ENCODE data around the gene RASD1. TPM values are rescaled to one million over a fixed set of nuclear protein-coding genes. Genes with fewer than 3 reads are reported as not detected.

The RASD1 gene
- total RNA-seq, 1 experiment from 2014 or later, result 0.30 TPM

GRCh38 chr17:17541640-17542001 lies 45.4 kb upstream of the RASD1 start (continued):
- TF ChIP-seq SIN3A (IDR thresholded peaks at IDR 0.05; ENCODE audit: low read depth), result no peak

DNA sequence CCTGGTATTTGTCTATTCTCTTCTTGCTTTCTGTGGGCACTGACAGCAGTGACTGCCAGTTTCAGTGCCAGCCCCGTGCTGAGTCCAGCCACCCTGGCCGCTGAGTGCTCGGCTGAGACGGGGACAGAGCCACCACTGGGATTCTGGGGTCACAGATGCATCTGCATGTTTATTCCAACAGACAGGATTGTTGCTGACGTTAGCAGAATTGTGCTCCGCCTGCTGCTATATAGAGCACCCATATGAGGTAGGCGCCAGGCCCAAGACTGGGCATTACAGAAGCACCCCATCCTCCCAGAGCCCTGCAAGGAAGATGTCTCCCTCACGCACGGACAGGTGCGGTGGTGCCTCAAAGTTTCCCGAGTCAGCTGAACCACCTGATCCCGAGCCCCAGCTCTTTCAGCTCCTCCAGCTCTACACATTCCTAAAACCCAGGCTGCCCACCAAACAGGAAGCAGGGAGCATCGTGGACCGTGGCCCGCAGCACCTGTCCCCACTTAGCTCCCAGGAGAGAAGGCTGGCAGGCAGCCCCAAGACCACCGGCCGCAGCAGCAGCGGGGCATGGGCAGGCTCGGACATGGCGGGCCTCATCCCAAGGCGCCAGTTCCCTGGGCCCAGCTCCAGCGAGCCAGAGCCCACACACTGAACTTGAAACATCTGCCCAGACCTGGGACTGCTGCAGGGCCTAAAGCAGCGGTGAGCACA lies 44.9 kb upstream of the RASD1 start:
- RAD21 ChIA-PET (ENCODE audit: low non-redundant PET in 1 of 2, low total read pairs in 2 of 2, uncharacterized antibody in 2 of 2, unreplicated experiment in 2 of 2), result no interaction called here
- Histone ChIP-seq H3K27me3 (ENCODE audit: insufficient read depth, low read length) (no peaks in the 10 kb centered on the region), H2AFZ (ENCODE audit: low read depth, low read length, poor library complexity, severe bottlenecking) (no peak overlapping the region), H4K20me1 (ENCODE audit: insufficient read depth) (no peaks in the 10 kb centered on the region), H3K4me3 (replicated peaks in 1 of 2; ENCODE audit: low read depth in 1 of 2, low read length in 2 of 2) (no peak overlapping the region), H3K9ac (ENCODE audit: low read length) (no peak overlapping the region), H3K27ac (ENCODE audit: low read depth, low read length) (no peak overlapping the region), H3K4me2 (ENCODE audit: low read length) (no peak overlapping the region), H3K36me3 (ENCODE audit: control insufficient read depth in 1 of 2, insufficient read depth in 2 of 2, low read length in 2 of 2) (no peaks in the 10 kb centered on the region), H3K9me2 (ENCODE audit: insufficient read depth) (no peaks in the 10 kb centered on the region), H3K9me3 (ENCODE audit: control insufficient read depth in 1 of 2, insufficient read depth in 1 of 2, low read depth in 1 of 2, low read length in 2 of 2) (no peaks in the 10 kb centered on the region), H3K79me2 (ENCODE audit: insufficient read depth, low read length) (no peaks in the 10 kb centered on the region), H3K4me1 (ENCODE audit: control insufficient read depth in 1 of 2, insufficient read depth in 2 of 2, low read length in 2 of 2) (no peaks in the 10 kb centered on the region)
- POLR2A ChIA-PET, result no interaction called here
- TF ChIP-seq SIN3A (IDR thresholded peaks at IDR 0.05; ENCODE audit: low read depth) (no peak), ZNF274 (IDR thresholded peaks at IDR 0.05; ENCODE audit: low read depth, low read length) (no peak), FOSL1 (IDR thresholded peaks at IDR 0.05; ENCODE audit: low read depth) (no peak), JUND (IDR thresholded peaks at IDR 0.05) (no peak), SRF (IDR thresholded peaks at IDR 0.05; ENCODE audit: low read depth) (no peak), TCF7L2 (IDR thresholded peaks at IDR 0.05; ENCODE audit: borderline replicate concordance, extremely low read depth, insufficient read depth, insufficient read length) (no peak), POLR2A (IDR thresholded peaks at IDR 0.05; ENCODE audit: borderline replicate concordance, extremely low read depth, insufficient read depth, insufficient read length) (no peak), REST (IDR thresholded peaks at IDR 0.05; ENCODE audit: low read depth) (no peak), ZFX (IDR thresholded peaks at IDR 0.05) (no peak), EZH2 (IDR thresholded peaks at IDR 0.05) (no peak), CBX3 (IDR thresholded peaks at IDR 0.05; ENCODE audit: low read depth) (no peak), RAD21 (IDR thresholded peaks at IDR 0.05; ENCODE audit: low read depth) (no peak), EZH2phosphoT487 (IDR thresholded peaks at IDR 0.05; ENCODE audit: borderline replicate concordance) (no peak), EGR1 (IDR thresholded peaks at IDR 0.05; ENCODE audit: low read depth) (no peak), CTCF (IDR thresholded peaks at IDR 0.05 in 2 of 3, conservative IDR thresholded peaks at IDR 0.05 in 1 of 3; ENCODE audit: borderline replicate concordance in 1 of 3, insufficient read depth in 1 of 3, low read depth in 2 of 3, low read length in 2 of 3) (no peak)
- TF ChIP-seq, protein P1, sequence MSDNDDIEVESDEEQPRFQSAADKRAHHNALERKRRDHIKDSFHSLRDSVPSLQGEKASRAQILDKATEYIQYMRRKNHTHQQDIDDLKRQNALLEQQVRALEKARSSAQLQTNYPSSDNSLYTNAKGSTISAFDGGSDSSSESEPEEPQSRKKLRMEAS (IDR thresholded peaks at IDR 0.05), result no peak
- TF ChIP-seq, protein P2, sequence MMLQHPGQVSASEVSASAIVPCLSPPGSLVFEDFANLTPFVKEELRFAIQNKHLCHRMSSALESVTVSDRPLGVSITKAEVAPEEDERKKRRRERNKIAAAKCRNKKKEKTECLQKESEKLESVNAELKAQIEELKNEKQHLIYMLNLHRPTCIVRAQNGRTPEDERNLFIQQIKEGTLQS (IDR thresholded peaks at IDR 0.05), result no peak
- CTCF ChIA-PET, result no interaction called here
- DNase-seq (ENCODE audit: low read depth, low spot score) (no peak), ATAC-seq (no peak)
- BruUV-seq (replicated peaks), result no TSS peak
- intact Hi-C loops (cut with micrococcal nuclease), result no loop called here

Data from HCT116 (cell line).